ENCODE results near the gene TNRC18.
"Not testable (repeated sequence)": the region's sequence is repeated elsewhere in the genome, so short reads cannot be mapped to it uniquely, and the experiment has no call there.

Gene TNRC18

DNA sequence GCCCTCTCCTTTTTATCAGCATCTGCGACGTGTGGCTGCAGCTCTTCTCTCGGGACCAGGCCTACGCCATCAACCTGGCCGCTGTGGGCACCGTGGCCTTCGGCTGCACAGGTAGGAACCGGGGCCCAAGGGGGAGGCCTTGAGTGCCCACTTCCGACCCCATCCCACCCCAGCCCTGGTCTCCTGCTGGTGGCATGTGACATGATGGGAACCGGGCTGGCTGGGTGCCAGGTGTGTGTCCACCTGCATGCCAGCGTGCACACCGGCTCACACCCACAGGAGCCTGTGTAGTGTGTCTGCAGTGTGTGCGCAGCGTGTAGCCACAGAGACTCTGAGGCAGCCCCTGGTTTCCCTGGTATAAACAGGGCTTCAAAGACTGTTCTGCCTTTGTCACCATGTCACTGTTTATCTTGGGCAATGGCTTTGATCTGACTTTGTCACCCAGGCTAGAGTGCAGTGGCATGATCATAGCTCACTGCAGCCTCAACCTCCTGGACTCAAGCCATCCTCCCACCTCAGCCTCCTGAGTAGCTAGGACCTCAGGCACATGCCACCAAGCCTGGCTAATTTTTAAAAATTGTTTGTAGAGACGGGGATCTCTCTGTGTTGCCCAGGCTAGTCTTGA lies 131.8 kb downstream of the TNRC18 start:
- DNase-seq (ENCODE audit: low read depth in 2 of 2): not testable (repeated sequence)

DNA sequence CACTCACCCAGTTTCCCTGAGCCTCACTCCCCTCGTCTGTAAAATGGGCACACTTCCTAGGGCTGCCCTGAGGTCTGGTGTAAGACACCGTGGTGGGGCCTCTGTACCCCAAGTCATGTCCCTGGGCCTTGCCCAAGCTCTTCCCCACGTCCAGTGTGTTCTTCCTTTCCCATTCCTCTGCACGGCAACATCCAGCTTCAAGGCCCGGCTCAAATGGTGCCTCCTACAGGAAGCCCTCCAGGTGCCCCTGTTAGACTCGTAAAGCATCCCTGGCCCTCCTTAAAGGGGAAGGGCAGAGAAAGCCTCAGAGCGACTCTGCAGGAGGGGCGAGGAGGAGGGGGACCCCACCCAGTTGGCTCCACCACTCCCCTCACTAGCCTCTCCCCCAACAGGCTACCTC lies 132.3 kb downstream of the TNRC18 start:
- no peak for DNase-seq (ENCODE audit: low read depth in 2 of 2)

DNA sequence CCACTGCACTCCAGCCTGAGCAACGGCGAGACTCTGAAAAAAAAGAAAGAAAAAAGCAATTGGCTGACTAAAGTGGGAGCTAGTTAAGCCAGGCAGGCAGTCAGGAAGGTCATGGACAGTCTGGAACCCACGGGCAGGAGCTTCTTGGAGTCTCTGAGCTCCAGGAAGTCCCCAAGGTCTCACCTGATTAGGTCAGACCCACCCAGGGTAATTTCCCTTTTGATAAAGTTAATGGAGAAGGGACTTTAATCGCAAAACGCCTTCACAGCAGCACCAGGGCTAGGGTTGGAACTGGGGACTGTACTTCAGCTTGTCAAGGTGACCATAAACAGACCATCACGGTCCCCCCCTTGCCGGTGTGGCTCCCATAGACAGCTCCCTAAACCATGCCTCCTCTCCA lies 134.3 kb downstream of the TNRC18 start:
- DNase-seq (ENCODE audit: low read depth in 2 of 2): no peak

DNA sequence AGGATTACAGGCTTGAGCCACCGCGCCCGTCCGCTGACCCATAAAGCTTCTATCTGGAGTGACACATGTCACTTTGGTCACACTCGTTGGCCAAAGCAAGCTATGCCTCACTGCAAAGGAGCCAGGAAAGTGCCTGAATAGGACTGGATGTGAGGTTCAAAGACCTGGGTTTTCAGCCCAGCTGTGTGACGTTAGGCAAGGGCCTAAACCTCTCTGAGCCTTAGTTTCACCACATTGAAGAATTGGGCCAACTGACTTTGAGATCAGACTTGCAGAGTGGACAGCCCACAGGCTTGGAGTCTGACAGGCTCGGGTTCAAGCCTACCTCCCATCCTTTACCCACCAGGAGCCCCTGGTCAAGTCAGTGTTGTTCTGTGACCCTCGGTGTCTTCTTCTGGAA lies 135.1 kb downstream of the TNRC18 start:
- DNase-seq (ENCODE audit: low read depth in 2 of 2): not testable (repeated sequence)

DNA sequence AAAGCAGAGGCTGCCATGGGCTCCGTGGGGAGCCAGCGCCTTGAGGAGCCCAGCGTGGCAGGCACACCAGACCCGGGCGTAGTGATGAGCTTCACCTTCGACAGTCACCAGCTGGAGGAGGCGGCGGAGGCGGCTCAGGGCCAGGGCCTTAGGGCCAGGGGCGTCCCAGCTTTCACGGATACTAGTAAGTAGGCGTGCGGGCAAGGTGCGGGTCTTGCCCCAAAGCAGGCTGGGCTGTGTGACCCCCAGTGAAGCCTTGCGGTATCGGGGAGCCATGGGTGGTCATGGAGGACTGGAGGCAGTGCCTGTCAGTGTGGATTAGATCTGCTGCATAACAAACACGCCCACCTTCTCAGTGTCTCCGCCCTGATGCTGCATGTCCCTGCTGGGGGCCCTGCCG lies 135.8 kb downstream of the TNRC18 start:
- no peak for DNase-seq (ENCODE audit: low read depth in 2 of 2)

DNA sequence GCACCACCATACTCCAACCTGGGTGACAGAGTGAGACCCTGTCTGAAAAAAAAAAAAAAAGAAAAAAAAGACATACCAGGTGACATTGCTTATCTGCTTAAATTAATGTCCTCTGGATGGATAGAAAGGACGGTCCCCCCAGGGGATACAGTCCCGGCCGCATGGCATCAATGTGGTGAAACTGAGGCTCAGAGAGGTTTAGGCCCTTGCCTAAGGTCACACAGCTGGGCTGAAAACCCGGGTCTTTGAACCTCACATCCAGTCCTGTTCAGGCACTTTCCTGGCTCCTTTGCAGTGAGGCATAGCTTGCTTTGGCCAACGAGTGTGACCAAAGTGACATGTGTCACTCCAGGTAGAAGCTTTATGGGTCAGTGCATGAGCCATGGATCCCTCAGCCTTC lies 136.3 kb downstream of the TNRC18 start:
- DNase-seq (ENCODE audit: low read depth in 2 of 2): not testable (repeated sequence)

DNA sequence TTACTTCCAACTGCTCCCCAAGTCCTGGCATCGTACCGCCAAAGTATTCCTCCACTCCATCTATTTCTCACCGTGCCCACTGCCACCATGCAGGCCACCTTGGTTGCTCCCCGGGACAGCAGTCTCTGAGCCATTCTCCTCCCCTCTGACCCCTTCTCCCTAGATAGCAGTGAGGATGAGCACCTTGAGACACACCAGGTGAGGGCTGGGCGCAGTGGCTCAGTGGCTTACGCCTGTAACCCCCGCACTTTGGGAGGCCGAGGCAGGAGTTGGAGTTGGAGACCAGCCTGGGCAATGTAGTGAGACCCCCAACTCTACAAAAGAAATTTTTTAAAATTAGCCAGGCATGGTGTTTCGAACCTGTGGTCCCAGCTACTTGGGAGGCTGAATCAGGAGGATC lies 136.7 kb downstream of the TNRC18 start:
- no peak for DNase-seq (ENCODE audit: low read depth in 2 of 2)

DNA sequence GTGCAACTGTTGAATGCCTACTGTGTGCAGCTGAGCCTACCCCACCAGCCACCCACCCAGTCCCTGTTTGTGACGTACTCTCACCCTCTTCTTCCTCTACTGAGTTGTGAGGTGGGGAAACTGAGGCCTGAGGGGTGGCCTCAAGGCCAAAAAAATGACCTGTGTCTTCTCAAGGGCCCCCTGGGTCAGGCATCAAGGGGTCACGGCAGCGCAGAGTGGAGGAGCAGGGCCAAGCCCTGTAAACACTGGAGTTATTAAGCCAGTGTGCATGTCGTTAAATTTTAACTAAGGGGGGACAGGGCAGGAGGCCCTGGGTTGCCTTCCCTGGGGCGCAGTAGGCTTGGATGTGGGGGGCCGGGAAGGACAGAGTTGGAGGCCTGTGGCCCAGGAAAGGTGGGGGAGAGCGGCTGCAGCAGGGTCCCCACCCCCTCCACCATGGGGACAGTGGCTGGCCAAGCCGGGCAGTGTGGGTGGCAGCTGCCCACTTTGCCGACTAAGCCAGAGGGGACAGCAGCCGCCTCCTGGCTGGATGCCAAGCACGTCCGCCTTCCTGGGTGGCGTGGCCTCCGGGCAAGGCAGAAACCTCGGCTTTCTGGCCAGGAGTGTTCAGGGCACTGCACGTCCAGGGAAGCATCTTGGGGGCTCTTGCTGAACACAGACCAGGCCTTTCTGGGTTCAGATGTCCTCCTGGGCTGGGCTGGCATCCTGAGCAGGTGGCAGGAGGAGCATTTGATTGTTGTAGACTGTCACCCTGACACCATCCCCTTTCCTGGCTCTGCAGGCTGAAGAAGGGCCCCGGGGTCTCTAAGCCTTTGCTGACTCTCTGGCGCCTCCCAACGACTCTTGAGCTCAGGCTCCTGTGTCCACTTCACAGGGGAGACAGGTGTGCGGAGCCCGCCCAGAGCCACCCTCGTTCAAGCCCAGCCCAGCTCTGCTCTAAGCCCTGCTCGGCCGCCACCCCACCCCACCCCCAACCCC lies 139.0 kb downstream of the TNRC18 start:
- DNase-seq (ENCODE audit: low read depth in 2 of 2): no peak

DNA sequence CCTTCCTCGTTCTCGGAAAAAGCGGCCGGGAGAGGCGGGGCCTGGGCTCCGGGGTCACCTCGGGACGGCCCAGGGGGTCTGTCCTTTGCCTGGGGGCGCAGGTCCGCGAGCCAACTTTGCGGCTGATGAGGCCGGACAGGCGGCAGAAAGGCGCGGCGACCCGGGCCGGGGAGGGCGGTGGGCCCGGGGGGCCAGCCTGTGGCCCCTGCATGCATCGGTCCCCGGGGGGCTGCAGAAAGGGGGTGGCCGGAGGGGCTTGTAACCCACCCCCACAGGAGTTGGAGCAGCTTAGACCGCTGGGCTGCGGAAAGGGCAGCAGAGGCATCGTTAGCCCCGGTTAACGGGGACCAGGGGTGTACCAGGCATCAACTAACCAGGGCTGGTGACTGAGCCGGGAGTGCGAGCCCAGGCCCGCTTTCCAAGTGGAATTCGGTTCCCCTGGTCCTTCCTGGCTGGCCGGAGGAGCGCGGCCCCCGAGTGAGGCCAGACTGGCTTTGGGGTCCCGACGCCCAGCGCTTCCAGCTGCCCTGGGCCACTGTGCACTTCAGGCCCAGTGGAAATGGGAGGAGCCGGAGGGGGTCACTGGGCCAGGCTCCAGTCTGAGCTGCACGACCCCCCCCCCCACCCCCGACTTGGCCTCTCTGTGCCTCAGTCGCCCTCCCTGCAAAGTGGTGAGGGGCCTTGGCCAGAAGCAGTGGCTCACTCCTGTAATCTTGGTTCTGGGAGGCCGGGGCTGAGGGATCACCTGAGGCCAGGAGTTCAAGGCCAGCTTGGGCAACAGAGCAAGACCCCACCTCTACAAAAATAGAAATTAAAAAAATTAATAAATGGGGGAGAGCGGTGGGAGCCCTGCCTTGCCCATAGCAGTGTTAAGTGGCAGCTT lies 140.0 kb downstream of the TNRC18 start:
- DNase-seq (ENCODE audit: low read depth in 2 of 2): no peak

DNA sequence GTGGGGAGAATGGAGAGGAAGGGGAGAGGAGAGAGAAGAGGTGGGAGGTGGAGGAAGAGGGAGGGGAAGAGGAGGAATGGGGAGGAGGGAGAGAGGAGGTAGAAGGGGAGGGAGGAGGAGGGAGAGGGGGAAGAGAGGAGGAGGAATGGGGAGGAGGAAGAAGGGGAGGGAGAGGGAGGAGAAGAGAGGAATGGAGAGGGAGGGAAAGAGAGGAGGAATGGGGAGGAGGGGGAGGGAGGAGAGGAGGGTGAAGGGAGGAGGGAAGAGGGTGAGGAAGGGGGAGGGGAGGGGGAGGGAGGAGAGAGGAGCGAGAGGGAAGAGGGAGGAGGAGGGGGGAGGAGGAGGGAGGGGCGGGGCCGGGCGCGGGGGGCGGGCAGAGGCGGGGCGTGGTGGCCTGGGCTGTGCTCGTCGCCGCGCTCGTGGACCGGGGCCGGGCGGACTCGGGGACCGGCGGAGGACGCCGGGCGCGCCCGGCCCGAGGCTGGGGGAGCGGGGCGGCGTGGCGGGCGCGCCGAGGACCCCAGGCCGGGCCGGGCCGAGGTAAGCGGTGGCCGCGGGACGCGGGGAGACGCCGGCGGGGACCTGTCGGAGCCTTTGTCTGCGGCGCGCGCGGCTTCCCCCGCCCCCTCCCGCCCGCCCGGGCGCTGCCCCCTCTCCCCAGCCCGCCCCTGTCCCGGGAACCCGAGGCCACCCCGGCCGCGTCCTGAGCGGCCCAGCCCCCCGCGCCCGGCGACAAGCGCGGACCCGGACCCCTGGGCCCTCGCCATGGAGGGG lies 140.9 kb downstream of the TNRC18 start, which contains the start of gene SLC29A4:
TSS of gene SLC29A4 (plus strand) at position 401 of the 774 bp plus-strand sequence. CDS start 4,874 bp downstream, outside the sequence.
- no peak for DNase-seq (ENCODE audit: low read depth in 2 of 2)

DNA sequence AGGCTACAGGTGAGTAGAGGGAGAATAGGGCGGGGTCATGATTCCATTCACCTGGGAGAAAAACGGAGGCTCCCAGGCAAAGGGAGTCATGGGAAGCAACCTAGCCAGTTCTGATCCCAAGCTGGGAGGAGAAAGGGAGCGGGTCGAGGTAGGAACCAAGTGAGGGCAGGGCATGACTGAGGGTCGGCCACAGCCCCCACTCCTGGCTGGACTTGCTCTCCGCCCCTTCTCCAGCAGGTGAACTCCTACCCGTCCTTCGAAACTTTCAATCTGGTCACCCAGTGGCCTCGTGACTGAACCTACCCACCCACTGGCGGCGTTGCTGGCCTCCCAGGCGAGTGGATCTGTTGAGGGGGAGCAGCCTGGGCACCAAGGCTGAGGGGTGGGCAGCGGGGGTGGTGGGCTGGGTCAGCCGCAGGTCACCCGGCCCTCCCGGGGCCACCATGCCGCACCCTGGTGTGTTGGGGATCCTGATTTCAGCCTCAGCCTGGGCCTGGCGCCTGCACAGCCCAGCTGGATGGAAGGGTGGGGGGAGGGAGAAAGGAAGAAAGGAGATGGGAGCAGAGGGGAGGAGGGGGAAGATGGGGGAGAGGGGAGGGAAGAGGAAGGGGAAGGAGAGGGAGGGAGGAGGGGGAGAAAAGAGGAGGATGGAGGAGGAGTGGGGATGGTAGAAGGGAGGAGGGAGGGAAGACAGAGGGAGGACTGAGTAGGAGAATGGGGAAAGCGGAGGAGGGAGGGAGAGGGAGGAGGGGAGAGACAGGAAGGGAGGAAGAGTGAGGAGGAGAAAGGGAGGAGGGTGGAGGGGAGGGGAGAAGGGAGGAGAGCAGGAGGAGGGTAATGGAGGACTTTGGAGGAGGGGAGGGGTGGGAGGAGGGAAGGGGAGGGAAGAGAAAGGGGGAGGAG lies 141.8 kb downstream of the TNRC18 start:
- DNase-seq (ENCODE audit: low read depth in 2 of 2): not testable (repeated sequence)

DNA sequence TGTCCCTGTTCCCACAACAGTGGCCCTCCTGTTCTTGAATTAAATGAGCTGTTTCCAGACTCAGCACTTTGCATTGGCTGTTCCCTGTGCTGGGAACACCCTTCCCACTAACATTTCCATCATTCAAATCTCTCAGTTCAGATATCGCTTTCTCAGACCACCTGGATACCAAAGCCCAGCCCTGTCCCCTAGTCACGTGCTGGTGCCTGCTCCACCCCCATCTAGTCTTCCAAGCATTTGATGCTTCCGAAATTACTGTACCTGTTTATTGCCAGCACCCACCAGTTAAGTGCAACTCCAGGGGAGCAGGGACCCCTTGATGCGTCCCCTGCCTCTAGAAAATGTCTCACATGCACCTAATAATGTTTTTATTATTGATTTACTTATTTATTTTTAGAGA lies 143.9 kb downstream of the TNRC18 start:
- DNase-seq (ENCODE audit: low read depth in 2 of 2): no peak

DNA sequence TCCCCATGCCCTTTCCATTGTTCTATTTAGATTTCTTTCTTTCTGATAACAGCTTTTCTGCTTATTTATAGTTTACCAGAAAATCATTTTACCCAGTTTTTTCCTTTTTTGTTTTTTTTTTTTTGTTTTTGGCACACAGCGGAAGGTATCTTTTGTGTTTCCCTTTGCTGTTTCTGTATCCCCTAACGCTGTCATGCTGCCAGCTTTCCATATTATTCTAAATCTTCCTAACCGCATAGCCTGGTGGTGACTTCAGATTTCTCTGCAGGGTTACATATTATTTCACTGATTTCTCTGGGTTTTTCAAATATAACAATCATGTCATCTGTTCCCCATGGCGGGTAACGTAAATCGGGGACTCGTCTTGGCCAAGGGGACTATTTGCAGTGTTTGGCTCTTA lies 144.9 kb downstream of the TNRC18 start:
- no peak for DNase-seq (ENCODE audit: low read depth in 2 of 2)

DNA sequence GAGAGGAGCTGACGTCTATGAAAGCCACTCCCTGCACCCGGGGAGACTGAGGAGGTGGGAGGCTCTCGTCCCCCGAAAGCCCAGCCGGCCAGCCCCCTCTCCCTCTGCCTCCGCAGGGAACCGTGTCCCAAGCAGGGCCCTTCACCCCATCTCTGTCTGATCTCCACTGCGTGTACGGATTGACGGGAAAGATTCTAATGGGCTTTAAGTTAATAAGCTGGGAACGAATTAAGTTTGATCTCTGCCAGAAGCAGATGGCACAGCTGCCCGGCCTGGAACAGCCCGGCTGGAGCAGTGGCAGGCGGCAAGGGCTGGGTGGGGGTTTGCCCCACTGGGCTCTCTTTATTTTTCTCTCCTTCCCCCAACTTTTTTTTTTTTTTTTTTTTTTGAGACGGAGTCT lies 147.0 kb downstream of the TNRC18 start:
- no peak for DNase-seq (ENCODE audit: low read depth in 2 of 2)

DNA sequence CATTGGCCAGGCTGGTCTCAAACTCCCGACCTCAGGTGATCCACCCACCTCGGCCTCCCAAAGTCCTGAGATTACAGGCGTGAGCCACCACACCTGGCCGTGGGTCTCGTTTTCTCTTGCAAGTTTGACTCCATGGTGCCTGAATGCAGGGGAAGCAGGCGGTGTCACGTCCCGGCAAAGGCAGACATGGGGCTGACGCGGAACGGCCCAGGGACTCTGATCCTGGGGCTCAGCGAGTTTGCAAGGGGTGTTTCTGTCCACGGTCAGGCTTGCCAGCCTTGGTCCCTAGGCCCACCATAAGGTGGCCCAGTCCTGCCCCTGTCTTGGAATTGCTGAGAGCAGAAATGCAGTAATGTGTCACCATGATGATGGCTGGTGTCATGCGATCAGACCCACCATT lies 147.5 kb downstream of the TNRC18 start:
- DNase-seq (ENCODE audit: low read depth in 2 of 2): not testable (repeated sequence)

DNA sequence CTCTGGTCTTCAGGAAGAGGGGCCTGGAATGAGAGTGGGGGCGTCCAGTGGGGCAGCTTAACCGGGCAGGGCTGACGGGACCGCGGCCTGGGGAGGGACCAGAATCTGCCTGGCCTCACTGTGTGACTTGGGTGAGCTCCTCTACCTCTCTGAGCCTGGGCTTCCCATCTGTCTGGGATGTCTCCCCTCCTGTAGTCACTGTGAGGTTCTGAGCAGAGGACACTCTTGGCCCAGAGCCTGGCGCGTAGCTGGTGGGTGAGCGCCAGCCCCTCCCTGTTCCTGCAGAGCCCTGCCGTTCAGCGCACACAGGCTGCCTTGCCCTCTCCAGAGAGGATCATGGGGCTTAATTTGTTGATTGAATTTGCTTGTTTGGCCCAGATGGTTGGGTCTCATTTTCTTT lies 148.1 kb downstream of the TNRC18 start:
- DNase-seq (ENCODE audit: low read depth in 2 of 2): not testable (repeated sequence)

DNA sequence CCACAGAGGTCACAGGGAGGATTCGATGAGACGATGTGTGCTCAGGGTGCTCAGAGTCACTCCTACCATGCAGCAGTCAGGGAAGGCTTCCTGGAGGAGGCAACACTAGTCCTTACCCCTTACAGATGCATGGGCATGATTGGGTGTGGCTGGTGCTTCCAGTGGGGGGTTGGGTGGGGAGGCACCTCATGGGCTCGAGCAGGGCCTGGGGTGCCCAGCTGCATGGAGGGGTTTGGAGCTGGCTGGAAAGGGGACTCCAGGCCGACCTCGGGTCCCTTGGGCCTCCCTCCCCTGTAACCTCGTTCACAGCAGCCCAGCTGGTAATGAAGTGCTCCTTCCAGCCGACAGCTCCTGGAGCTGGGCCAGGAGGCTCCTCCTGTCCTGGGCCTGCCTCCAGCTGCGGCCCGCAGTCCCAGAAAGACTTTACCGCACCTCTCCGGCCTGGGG lies 148.6 kb downstream of the TNRC18 start:
- not testable (repeated sequence) for DNase-seq (ENCODE audit: low read depth in 2 of 2)

DNA sequence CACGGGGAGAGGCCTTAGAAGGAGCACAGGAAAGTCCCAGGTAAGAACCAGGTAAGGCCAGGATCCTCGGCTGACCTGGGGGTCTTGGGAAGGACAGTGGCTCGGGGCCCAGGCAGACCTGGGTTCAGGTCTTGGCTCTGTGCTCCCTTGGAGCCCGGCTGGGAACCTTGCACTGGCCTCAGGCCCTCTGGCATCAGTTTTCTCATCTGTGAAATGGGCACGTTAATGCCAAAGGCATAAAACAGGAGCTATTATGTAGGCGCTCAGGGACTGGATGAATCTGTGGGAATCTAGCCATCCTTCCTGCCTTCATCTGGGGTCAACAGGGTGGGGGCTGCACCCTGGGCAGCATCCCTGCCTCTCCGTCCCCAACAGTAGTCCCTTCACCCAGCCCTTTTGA lies 149.2 kb downstream of the TNRC18 start:
- DNase-seq (ENCODE audit: low read depth in 2 of 2): no peak

DNA sequence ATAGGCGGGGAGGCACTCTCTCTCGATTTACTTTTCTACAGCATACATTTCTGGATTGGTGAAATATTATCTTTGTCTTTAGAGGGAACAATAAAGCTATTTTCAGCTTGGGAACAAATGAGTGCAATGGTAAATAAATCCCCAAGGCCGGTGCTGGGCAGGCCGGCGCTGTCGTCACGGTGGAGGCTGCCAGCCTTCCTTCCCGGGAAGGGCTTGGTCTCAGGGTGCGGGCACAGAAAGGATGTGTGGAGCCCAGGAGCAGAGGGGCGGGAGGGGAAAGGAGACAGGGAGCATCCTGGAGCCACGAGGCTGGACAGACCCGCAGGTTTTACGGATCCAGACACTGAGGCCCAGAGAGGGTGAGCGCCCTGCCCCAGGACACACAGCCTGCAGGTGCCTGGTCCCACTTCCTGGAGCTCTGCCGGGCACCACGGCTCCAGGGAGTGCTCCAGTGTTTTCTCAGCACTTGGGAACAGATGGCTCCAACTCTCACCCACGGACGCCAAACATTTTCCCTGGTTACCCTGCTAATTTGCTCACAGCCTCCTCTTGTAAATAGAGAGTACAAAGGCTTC lies 149.7 kb downstream of the TNRC18 start:
- not testable (repeated sequence) for DNase-seq (ENCODE audit: low read depth in 2 of 2)

DNA sequence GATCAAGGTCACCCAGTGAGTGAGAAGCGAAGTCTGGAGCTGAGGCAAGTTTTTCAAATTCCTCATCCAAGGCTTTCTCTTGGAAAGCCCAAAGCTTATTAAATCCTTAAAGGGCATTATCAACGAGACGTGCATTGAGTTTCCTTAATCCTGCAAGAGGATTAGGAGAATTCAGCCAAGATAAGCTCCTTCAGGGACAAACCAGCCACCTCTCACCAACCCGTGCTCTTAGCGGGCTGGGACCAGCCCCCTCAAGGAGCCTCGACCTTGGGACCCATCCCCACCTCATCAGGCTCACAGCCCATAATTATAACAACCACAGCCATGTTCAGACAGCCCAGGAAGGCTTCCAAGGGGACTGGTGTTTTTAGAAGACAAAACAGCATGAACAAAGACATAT lies 152.8 kb downstream of the TNRC18 start:
- no peak for DNase-seq (ENCODE audit: low read depth in 2 of 2)
